ENCODE results near the gene RNF112.

GRCh38 chr17:19370493-19370960, 40.5 kb upstream of the RNF112 start:
- TF ChIP-seq POLR2AphosphoS5 (IDR thresholded peaks at IDR 0.05) (no peak), CTCF (IDR thresholded peaks at IDR 0.05) (no peak)
